NCI-H460 (cell line): ENCODE measurements around the gene WFDC1. TPM values are rescaled to one million over a fixed set of nuclear protein-coding genes. Genes with fewer than 3 reads are reported as not detected.

ENCODE experiments used
- DNase-seq: peaks from one replicate; pipeline ENCODE4 v3.0.0-alpha.2; 2016; ENCODE audit warnings: low read depth; ENCODE audit errors: extremely low read depth
- total RNA-seq: library from RNA; depleted of rRNA; stranded (reverse); fragments of >200 nt; shearing (Covaris generic); gene quantifications from 2 replicates; pipeline ENCODE4 v1.2.3, GENCODE V29; 2014

Gene WFDC1
- total RNA-seq, 1 experiment from 2014 or later, result not detected

DNA sequence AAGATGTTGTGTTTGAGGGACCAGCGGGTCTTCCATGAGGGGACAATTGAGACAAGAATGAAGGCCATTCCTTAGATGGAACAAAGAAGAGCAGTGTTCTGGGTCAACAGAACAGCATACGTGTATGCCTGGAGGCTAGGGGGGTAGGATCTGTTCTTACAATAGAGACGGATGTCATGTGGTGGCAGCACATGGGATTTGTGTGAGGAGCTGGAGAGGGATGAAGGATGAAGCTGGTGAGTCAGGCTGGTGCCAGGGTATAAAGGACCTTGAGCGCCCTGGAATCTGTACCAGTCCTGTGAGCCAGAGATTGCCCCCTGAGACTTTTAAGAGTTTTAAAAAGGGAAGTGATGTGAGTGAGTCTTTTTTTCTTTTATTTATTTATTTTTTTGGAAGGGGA, 22.8 kb upstream of the WFDC1 start:
- DNase-seq, result no peak

DNA sequence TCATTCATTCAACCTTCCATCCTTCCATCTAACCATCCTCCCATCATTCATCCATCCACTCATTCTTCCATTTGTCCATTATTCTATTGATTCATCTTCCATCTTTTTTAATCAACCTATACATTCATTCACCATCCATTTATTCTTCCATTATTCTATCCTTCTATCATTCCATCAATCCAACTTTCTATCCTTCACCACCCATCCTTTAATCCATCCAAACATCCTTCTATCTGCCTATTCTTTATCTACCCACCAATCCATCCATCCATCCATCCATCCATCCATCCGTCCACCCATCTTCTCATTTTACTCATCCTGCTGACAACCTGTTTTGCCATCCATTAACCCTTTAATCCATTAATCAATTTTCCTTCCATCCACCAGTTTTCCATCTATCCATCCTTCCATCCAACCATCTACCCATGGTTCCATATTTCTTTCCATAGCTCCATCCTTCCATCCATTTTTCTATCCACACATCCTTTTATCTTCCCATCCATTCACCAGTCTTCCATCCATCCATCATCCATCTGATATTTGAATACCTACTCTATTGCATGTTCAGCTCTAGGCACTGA, 21.8 kb upstream of the WFDC1 start:
- DNase-seq, result no peak

DNA sequence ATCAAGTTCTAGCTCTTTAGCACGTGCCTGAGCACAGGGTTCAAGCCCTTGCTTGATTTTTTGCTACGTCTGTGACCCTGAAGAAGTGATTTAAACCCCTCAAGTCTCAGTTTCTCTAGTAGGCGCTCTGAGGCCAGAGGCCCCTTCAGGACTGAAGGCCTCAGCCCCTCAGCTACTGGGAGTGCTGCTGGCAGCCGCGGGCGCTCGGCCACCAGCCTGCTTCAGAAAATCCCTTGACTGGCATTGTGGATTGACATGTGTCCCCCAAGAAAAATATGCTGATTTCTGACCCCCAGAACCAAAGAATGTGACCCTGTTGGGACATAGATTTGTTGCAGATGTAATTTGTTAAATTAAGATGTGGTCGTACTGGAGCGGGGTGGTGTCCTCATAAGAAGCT, 20.2 kb upstream of the WFDC1 start:
- DNase-seq, result no peak

DNA sequence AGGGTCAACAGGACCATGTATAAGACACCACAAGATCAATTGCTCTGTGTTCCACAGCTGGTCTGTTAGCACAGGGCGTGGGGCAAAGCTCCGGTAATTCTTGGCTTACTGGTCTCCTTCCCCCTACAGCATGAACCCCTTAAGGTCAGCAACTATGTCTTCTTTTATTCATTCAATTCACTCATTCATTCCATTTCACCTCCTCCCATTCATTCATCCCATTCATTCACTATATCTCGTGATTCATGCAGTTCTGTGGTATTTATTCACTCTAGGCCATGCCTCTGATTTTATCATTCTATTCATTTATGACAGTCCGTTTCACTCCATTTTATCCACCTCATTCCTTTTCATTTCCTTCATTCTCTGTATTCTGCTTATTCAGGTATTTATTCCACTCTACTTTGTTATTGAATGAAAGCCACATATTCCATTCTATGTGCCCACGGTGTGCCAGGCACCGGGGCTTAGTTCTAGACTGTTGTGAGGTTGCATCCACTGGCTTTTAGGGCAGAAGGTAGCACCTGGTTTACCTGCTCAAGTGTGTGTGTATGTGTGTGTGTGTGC, 19.0 kb upstream of the WFDC1 start:
- no peak for DNase-seq

DNA sequence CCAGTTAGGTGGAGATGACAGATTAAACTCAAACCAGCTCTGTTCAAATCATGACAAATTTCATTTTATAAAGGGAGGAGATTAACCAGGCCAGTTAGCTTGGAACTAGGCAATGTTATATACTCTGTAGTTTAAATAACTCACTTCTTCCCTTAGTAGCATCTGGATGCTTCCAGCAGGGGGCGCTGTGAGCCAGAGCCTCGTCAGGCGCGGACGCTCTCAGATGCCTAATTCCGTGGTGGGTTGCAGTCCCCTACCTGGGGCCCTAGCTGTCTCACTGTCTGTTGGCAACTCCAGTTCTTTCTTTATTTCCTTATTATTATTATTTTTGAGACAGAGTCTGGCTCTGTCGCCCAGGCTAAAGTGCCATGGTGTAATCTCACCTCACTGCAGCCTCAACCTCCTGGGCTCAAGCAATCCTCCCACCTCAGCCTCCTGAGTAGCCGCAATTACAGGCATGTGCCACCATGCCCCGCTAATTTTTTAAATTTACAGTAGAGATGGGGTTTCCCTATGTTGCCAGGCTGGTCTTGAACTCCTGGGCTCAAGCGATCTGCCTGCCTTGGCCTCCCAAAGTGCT, 17.3 kb upstream of the WFDC1 start:
- peak; percentile 36 for DNase-seq

DNA sequence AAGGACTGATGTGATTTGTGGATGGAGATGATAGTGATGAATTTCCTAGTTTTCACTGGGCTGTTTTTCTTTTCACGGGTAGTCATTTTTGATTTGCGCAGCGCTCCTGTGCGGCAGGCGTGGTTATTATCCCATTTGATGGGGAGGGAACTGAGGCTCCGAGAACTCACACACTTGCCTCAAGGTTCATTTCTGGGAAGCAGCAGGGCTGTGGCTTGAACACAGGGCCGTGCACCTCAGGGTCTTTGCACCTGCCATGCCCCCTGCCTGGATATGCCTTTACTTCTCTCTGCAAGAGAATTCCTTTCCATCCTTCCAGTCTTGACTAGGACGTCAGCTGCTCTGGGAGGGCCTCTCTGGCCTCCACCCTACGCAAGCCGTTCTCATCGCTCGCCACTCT, 16.3 kb upstream of the WFDC1 start:
- DNase-seq, result no peak

DNA sequence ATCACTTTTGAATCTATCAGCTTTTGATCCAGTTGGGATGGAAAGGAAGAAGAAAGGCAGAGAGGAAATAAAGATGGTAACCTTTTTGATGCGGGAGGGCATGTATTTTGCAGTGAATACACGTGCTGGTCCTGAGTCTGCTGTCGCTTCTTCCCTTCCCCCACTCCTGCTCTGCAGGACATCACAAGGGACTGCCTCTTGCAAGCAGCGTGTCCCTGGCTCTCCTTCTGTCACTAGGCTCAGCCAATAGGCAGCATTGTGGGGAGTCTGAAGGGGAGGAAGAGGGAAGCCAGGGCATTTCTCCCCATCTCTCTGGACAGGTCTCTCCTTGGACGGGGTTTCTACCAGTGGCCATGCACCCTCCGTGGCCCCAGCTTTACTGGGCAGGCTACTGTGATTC, 15.7 kb upstream of the WFDC1 start:
- no peak for DNase-seq

DNA sequence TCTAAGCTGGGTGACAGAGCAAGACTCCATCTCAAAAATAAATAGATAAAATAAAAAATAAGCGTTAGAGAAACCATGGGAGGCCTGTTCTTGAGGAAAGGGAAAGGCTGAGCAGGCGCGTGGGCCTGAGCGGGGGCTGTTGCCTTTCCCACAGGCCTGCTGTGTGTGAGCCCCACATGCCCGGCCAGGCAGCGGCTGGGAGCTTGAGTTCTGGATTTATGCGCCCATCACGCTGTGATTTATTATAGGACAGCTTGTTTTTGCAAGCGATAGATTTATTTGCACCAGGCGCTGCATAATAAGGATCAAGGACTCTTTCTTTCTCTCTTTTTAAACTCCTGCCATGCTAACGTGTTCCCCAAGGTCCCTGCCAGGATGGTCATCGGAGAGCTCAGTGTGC, 14.8 kb upstream of the WFDC1 start:
- no peak for DNase-seq

DNA sequence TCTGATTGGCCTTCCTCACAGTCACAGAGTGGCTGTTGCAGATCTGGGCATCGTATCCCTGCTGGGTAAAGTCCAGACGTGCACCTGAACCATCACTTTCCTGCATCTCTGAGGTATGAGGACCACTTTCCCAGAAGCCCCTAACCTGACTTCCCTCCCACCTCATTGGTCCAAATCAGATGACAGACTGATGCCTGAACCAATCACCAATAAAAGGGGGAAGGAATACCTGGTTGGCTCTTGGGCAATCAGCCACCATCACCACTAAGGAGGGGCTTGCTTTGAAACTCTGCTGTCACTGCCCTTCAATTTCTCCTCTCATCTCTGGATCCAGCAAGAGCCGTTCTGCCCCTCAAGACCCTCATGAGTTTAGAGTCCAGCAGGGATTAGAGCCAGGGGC, 13.6 kb upstream of the WFDC1 start:
- no peak for DNase-seq

DNA sequence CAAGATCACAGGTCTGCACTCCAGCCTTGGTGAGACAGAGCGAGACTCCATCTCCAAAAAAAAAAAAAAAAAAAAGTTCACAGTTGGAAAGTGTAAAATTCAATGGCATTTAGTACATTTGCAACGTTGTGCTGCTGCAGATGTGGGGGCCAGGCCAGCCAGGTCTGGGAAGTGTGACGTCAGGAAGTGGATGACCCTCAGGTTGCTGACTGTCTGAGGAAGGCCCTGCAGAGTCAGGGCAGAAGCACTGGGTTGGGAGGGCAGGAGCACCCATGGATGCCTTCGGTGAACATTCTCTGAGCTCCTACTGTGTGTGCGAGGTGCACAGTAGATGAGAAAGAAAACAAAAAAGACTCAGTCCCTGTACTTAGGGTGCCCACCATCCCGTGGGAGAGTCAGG, 12.1 kb upstream of the WFDC1 start:
- DNase-seq, result no peak

DNA sequence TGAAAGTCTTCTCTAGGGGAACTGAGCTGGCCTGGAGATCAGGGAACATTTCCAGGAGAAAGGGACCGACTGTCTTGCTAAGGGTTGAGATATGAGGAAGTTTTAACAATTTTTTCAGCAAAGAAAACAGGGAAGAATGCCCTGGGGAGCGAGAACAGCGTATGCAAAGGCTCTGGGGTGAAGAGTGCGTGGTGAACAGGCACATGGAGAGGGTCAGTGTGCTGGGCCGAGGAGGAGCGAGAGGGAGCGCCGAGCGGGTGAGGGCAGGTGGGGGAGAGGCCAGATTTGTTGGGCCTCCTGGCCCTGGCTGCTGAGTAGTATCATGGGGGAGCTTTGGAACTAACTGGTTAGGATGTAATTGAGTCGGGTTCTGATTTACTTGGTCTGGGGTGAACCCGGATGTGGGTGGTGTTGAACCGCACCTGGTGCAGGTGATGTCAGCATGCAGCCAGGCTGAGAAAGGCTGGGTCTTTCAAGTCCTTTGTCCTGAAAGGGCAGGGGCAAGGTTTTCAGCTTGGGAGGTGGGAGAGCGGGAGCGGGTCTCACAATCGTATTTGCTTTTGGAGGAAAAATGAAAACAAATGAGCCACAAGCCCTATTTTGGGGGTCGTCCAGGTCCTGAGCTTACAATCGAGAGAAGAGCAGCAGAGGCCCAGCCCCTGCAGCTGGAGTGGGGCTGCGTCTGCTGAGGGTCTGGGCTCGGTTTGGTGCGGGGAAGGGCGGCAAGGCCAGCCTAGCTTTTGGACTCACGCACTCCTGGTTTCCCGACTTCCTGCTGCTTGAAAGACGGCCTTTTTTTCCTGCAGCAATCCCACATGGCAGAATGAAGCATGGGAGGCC, 11.1 kb upstream of the WFDC1 start:
- DNase-seq, result no peak

DNA sequence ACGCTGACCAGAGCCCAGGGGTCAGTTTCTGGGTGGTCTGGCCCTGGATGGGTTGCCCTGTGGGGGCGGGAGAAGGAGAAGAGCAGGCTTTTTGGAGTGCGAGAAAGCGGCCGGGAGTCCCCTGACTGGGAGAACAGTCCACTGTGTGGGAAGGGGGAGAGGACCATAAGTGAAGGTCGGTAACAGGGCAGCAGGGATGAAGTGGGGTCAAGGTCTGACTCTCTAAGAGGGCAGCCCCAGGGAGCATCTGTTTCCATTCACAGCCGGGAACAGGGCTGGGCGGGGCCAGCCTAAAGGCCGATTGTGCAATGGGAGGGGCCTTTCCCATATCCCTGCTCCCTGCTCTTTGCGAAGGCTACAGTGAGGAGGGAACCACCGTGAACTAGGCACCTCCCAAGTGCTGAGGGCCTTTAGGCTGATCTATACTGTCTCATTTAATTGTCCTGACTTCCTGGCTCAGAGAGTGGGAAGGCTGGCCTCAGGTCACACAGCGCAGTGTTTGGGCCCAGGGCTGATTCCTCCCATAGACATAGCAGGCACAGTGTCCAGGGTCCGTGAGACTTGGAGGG, 10.4 kb upstream of the WFDC1 start:
- DNase-seq, result no peak

DNA sequence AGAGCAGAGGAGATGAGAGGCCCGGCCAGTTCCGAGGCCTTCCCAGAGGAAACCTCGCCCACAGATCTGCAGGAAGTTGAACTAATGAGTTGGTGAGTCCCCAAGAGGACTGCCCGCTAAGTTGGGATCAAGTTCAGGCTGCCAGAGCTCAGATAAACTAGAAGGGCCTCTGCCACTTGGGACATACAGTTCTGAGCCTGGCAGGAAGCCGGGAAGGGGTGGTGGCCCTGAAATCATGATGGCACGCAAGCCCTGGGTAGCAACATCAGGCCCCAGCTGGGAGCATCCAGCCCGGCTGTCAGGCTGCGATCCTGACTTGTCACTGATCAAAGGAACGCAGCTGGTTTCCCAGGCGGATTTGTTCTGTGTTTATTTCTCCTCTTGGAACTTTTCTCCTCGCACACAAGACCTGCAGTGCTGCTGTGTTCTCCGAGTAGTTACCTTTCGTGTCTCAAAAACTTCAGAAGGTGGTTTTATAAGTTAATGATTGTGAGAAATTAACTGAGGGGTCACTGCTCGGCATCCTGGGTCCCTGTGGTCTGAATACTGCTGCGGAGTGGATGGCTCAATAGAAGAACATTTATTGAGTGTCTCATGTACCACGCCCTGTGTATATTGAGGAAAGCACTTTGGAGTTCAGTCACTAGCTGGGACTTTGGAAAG, 8.0 kb upstream of the WFDC1 start:
- DNase-seq, result no peak

DNA sequence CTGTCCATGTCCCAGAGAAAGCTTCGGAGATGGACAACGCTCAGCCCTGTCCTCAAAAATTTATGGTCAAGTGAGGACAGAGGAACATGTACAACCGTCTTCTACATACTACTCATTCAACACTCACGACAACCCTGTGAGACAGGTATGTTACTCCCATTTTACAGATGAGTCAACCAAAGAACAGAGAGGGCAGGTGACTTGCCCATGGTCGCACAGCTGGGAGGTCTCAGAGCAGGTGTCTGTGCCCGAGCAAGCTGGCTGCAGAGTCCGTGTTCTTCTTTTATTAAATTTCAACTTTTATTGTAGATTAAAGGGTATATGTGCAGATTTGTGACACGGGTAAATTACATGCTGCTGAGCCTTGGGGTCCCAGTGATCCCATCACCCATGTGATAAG, 5.8 kb upstream of the WFDC1 start:
- DNase-seq, result no peak

DNA sequence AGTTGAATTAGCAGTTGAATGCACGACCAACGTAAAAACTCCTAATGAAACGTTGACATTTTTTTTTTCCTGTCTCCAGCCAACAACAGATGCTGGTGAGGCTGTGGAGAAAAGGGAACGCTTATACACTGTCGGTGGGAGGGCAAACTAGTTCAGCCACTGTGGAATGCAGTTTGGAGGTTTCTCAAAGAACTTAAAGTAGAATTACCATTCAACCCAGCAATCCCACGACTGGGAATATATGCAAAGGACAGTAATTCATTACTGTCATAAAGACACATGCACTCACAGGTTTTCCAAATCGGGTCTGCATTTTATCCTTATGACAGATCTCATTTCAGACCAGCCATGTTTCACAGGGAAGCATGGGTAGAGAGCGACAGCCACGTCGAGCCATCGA, 3.5 kb upstream of the WFDC1 start:
- no peak for DNase-seq

DNA sequence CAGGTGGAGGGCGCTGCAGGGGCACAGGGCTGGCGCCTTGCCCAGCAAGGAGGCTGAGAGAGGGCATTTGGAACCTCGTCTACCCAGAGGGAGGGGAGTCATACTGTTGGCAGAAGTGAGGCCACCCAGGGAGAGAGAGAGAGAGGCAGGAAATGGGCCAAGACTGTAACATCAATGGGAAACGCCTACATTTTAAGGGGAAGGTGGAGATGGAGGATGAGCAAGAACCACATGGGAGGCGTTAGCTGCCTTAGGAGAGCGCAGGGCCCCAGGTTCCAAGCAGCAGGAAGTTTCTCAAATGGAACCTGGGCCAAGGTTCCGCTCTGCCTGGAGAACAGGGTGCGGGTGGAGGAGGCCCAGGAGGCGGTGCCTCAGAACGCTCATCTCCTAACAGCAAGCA, 2.7 kb upstream of the WFDC1 start:
- no peak for DNase-seq

DNA sequence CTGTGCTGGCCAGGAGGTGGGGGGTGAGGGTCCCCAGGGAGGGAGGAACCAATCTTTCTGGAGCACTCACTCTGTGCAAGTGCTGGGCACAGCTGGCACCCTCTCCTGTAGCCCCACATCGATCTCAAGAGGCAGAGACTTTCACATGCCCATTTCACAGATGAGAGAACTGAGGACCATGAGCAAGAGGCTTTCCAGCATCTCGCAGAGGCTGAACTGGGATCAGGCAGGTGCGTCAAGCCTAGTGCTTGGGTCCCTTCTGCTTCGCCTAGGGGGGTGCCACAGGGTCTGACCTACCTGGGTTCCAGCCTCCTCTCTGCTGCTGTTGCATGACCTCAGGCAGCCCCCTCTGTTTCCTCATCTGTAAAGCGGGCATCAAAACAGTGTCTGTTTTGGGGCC, 1.3 kb upstream of the WFDC1 start:
- no peak for DNase-seq

DNA sequence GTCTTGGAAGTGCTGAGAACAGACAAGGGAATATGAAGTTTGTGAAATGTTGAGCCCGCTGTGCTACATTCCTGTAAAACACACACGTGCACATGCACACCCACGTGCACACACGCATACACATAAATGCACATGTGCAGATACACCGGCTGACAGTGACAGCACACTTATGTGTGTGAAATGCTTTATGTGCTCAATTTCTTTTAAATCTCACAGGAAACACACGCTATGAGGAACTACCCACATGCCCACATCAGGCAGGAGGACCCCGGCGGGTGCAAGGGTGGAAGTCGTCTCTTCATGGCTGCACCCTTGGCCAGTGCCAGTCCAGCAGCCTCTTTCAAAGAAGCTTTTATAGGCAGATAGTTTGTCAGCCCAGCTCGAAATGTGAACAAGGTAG, 561 bp upstream of the WFDC1 start:
- DNase-seq, result no peak

DNA sequence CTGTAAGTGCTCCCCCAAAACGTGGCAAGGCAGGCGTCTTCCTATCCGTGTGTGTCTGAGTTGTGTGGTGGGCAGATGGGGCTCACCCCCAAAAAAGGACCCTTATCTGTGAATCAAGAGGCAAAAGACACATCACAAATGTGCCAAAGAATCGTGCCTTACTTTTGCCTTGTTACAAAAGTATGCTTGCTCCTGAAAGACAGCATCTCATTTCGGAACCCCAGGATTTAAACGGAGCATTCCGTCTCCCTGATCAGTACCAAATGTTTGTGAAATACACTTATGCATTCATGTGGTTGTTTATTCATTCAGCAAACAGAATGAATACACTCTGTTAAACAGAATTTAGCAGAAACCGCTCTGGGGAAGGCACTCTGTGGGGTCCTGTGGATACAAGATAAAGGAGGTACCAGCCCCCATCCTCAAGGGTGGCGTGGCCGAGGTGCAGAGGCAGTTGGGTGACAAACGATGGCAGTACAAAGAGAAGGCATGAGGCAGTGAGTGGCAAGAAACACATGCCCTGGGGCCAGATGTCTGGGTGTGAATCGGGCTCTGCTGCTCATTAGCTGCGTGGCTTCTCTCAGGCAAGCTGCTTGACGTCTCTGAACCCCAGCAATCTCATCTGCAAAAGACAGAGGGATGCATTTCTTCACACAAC, 654 bp downstream of the WFDC1 start:
- no peak for DNase-seq

DNA sequence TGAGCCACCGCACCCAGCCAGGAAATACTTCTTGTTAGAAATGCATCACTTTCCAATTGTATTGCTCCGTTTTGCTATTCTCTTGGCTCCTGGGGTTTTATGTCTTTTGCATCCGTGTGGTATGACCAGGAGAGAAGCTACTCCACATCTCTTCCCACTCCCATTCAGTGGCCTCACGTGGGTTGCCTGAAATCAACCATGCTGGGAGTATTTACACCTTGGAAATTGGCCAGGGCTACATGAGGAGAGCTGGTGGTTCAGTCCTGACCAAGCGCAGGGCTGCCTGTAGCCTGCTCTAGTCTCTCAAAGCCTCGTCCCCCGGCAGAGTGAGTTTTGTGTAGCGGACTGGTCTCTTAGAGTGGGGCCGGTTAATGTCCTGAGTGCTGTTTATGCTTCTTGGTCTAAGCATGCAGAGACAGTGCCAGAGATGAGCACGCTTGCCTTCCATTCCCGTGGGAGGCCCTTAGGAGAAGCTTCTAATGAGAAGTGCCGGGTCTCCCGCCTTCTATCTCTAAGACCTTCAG, 3.8 kb downstream of the WFDC1 start:
- DNase-seq, result no peak
